ENCODE measurements around the gene MMP14. TPM values are rescaled to one million over a fixed set of nuclear protein-coding genes. Genes with fewer than 3 reads are reported as not detected.
A peak's percentile ranks its signal among the peaks of the same experiment; 100 is the strongest.

Gene MMP14
- total RNA-seq, 1 experiment from 2014 or later: not detected

- DNase-seq (ENCODE audit: low read depth): no peak
- in situ Hi-C loops (cut with HindIII; ENCODE audit: low pct_unique_long_range_greater_than_20kb, low sequenced_read_pairs): no loop called here
These were observed 36.6 kb downstream of the MMP14 start for GRCh38 chr14:22872833-22873520.

GRCh38 chr14:22875003-22875747, 38.8 kb downstream of the MMP14 start:
- DNase-seq (ENCODE audit: low read depth): no peak
- in situ Hi-C loops (cut with HindIII; ENCODE audit: low pct_unique_long_range_greater_than_20kb, low sequenced_read_pairs): no loop called here

DNA sequence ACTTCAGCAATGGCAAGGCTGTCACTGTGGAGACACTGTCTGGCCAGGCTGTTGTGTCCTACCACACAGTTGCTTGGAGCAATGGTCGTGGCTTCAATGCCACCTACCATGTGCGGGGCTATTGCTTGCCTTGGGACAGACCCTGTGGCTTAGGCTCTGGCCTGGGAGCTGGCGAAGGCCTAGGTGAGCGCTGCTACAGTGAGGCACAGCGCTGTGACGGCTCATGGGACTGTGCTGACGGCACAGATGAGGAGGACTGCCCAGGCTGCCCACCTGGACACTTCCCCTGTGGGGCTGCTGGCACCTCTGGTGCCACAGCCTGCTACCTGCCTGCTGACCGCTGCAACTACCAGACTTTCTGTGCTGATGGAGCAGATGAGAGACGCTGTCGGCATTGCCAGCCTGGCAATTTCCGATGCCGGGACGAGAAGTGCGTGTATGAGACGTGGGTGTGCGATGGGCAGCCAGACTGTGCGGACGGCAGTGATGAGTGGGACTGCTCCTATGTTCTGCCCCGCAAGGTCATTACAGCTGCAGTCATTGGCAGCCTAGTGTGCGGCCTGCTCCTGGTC, 39.4 kb downstream of the MMP14 start:
- no peak for DNase-seq (ENCODE audit: low read depth)
- in situ Hi-C loops (cut with HindIII; ENCODE audit: low pct_unique_long_range_greater_than_20kb, low sequenced_read_pairs): no loop called here

DNA sequence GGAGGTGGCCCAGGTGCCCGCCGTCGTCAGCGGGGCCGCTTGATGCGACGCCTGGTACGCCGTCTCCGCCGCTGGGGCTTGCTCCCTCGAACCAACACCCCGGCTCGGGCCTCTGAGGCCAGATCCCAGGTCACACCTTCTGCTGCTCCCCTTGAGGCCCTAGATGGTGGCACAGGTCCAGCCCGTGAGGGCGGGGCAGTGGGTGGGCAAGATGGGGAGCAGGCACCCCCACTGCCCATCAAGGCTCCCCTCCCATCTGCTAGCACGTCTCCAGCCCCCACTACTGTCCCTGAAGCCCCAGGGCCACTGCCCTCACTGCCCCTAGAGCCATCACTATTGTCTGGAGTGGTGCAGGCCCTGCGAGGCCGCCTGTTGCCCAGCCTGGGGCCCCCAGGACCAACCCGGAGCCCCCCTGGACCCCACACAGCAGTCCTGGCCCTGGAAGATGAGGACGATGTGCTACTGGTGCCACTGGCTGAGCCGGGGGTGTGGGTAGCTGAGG, 40.7 kb downstream of the MMP14 start:
- in situ Hi-C loops (cut with HindIII; ENCODE audit: low pct_unique_long_range_greater_than_20kb, low sequenced_read_pairs): no loop called here
- DNase-seq (ENCODE audit: low read depth): no peak

DNA sequence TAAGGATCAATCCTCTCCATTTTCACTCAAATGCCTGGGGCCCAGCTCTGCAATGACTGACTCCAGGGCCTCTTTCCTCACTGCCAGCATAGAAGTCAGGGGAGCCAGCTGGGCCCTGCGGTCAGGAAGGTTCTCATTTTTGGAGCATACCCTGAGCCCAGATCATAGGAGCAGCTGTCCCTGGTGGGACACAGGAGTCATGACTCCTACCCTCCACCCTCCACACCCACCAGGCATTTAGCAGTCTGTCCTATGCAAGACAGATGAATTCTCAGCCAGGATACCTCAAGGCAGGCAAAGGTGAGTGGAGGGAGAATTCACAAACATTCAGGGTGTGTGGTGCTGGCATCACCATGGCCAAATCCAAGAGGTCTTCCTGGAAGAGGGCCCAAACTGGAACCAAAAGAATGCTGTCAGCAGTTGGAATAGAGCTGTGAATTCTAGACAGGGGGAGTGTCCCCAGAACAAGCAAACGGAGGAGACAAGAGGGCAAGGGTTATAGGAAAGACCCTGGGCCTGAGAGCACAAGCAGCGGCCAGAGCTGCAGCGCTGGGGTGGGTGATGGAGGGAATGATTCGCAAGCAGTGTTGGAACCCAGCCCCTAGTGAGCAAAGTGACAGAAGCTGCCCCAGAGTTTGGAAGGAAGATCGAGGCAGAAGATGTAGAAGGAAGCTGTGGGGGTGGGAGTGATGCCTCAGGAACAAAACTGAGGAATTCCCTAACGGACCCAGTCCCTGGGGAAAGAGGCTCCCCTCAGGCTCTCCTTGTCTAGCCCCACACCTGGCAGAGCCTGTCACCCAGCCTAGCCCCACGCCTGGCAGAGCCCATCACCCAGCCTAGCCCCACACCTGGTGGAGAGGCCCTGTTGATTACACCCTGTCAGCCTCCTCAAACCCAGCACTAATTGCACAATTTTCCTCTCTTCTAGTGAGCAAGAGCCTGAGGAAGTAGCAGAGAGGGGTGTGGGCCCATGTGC, 42.2 kb downstream of the MMP14 start:
- in situ Hi-C loops (cut with HindIII; ENCODE audit: low pct_unique_long_range_greater_than_20kb, low sequenced_read_pairs): no loop called here
- no peak for DNase-seq (ENCODE audit: low read depth)

DNA sequence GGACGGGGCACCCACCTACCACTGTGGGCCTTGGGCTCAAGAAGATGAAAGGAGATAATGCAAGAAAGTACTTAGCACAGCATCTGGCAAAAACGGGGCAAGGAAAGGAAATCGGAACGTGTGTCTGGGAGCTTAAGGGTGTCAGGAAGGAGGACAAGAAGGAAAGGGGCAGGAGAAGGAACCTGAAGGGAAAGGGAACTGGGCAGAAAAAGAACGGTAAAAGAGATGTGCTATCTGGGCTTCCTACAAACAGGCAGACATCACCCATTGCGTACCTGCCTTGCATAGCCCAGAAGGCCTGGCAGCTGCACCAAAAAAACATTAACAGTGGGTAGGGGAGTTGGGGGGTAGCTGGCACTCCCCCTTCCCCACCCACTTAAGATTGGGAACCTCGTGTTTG, 45.7 kb downstream of the MMP14 start:
- DNase-seq (ENCODE audit: low read depth): no peak
- in situ Hi-C loops (cut with HindIII; ENCODE audit: low pct_unique_long_range_greater_than_20kb, low sequenced_read_pairs): no loop called here

- peak; percentile 42 for DNase-seq (ENCODE audit: low read depth)
- in situ Hi-C loops (cut with HindIII; ENCODE audit: low pct_unique_long_range_greater_than_20kb, low sequenced_read_pairs): no loop called here
These were observed 46.3 kb downstream of the MMP14 start for GRCh38 chr14:22882529-22883172.

DNA sequence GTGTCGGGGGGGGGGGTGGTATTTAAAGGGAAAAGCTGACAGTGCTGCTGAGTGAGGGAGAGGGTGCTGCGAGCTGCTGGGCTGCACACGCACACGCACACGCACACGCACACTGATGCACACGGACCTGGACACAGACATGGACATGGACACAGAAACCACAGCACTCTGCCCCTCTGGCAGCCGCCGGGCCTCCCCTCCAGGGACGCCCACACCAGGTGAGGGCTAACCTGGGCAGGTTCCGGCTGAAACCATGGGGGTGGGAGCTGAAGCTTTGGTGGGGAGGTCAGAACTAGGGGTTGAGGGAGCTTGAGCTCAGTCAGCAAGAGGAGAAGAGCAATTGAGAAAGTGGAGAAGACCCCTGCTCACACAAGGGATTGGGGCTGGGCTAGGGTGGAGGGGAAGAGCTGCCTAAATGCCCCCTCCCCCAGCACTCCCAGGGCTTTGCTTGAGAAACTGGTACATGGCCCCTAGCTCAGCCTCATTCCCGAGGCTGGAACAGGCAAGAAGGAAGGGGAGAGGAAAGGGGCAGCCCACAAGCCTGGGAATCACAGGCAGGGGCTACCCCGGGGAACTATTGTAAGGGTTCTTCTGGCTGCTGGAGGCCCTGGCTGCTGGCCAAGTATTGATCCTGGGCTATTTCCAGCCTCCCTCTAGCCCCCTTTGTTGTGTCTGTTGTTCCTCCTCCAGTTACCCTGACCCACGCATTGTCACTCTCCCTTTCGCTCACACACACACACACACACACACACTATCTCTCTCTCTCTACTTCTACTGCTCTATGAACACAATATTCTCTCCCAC, 47.0 kb downstream of the MMP14 start, which contains the start of gene REM2:
Gene REM2, plus strand, starts transcription at position 50 of the 804 bp plus-strand sequence. Its CDS starts 66 bp downstream, at position 116.
- DNase-seq (ENCODE audit: low read depth): no peak
- in situ Hi-C loops (cut with HindIII; ENCODE audit: low pct_unique_long_range_greater_than_20kb, low sequenced_read_pairs): no loop called here

DNA sequence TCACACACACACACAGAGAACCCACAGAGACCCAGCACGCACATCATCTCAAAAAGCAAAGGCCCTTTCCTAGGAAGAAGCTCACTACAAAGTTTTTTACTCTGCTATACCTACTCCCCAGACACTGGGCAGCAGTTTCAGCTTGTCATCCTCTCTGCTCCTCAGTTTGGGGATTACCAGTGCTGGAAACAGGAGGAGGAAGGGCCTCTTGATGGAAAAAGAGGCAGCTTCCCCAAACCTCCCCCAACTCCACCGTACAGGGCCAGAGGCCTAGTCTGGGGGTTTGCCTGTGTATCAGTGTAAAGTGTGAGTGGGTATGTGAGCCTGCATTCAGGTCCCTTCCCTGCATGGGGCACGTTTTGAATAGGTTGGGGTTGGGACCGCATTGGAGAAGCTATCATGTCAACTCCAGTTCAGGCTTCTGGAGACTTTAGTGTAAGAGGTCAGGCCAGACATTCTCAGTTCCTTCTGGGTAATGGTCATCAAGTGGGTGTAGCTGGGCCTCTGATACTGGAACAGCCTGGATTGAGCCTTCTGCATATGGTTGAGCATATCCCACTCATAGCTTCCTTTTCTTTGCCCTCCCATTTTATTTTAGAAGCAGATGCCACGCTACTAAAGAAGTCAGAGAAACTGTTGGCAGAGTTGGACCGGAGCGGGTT, 47.8 kb downstream of the MMP14 start:
- no peak for DNase-seq (ENCODE audit: low read depth)
- in situ Hi-C loops (cut with HindIII; ENCODE audit: low pct_unique_long_range_greater_than_20kb, low sequenced_read_pairs): no loop called here

GRCh38 chr14:22884738-22885523, 48.5 kb downstream of the MMP14 start:
- DNase-seq (ENCODE audit: low read depth): no peak
- in situ Hi-C loops (cut with HindIII; ENCODE audit: low pct_unique_long_range_greater_than_20kb, low sequenced_read_pairs): no loop called here

- in situ Hi-C loops (cut with HindIII; ENCODE audit: low pct_unique_long_range_greater_than_20kb, low sequenced_read_pairs): no loop called here
- no peak for DNase-seq (ENCODE audit: low read depth)
These were observed 49.6 kb downstream of the MMP14 start for GRCh38 chr14:22885975-22886374.

DNA sequence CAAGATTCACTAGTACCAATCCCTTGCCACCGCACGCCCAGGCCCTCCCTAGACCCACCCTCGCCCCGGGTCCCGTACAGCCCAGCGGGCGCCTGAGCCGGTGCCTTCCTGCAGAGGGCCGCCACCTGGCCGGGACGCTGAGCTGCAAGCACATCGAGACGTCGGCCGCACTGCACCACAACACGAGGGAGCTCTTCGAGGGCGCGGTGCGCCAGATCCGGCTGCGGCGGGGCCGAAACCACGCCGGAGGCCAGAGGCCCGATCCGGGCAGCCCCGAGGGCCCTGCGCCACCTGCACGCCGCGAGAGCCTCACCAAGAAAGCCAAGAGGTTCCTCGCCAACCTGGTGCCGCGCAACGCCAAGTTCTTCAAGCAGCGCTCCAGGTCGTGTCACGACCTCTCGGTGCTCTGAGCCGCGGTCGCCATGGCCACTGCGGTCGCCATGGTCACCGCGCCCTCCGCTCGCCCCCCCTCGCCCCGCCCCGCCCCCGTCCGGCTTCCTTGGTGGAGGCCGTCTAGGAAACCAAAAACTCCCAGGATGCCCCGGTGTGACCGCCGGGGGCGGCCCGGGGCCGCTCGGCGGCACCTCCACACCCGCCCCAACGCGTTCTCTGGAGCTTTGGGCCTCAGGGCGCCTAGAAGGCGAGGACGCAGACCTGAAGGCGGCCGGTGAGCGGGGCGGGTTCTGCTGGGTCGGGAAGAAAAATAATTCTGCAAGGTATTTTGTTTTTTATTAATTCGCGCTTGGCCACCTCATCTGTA, 50.3 kb downstream of the MMP14 start:
- peak; percentile 78 for DNase-seq (ENCODE audit: low read depth)
- in situ Hi-C loops (cut with HindIII; ENCODE audit: low pct_unique_long_range_greater_than_20kb, low sequenced_read_pairs): no loop called here

DNA sequence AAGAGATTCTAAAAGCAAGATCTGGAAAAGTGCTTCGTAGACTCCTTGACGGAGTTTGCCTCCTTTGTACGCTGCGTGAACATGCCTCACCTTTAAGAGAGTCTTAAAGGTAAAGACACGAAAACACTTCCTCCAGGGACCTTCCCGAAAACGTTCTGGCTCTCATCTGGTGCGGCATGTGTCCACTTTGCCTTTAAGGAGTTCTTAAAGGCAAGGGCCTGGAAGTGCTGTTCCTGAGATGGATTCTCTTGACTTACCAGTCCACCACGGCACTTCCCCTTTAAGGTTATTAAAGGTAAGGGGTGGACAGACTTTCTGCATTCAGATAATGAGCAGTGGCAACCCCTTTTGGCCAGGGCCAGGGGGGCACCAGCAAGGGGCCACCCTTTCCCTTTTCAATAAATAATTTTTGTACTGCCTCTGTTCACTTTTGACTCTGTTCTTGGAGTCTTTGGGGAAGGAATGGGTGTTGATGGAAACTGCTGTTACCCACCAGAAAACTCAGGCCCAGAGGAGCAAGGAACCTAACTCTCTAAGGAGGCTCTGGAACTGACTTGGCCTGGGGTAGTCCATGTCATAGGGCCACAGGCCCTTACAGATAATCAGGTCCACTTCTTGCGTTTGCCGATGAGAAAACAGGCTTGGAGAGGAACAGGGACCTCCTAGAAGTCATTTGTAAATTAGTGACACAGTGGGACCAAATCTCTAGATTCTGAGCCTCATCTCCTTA, 51.0 kb downstream of the MMP14 start:
- in situ Hi-C loops (cut with HindIII; ENCODE audit: low pct_unique_long_range_greater_than_20kb, low sequenced_read_pairs): no loop called here

DNA sequence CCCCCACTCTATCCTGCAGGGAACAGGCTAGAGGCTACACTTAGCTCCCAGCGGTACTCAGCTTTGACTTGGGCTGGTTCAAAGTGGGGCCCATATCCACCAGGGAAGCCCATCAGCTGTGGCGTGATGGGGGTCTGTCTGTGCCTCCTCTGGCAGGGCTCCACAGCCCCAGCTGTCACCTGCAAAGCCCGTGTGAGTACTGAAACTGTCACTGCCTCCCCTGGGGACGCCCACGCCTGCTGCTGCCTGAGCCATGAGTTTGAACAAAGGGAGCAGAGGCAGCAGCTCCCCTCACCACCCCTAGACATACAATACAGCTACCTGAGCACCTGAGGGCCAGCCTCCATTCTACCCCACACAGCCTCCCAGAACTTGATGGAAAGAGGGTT, 51.6 kb downstream of the MMP14 start:
- DNase-seq (ENCODE audit: low read depth): no peak
- in situ Hi-C loops (cut with HindIII; ENCODE audit: low pct_unique_long_range_greater_than_20kb, low sequenced_read_pairs): no loop called here

More for the DNA sequence above, 51.0 kb downstream of the MMP14 start:
- peak; percentile 84 for DNase-seq (ENCODE audit: low read depth)

GRCh38 chr14:22888662-22889061, 52.3 kb downstream of the MMP14 start:
- in situ Hi-C loops (cut with HindIII; ENCODE audit: low pct_unique_long_range_greater_than_20kb, low sequenced_read_pairs): no loop called here
- DNase-seq (ENCODE audit: low read depth): no peak
